ENCODE data around the gene ZNRF4. TPM values are rescaled to one million over a fixed set of nuclear protein-coding genes. Genes with fewer than 3 reads are reported as not detected.

Gene ZNRF4
- total RNA-seq, 2 experiments from 2014 or later = not detected

DNA sequence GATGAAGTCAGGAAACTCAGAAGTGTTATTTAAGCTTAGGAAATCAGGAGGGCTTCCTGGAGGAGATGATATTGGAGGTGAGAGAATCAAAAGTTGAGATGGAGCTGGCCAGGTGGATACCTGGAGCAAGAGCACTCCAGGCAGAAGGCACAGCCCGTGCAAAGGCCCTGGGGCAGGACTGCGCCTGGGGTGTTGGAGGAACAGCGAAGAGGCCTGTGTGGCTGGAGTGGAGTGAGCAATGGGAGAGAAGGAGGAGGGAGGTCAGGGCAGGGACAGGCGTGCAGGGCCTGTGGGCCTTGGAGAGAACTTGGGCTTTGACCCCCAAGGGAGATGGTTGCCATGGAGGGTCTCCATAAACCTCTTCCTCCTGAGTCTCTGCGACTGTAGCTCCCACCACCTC, 42.1 kb downstream of the ZNRF4 start:
- CTCF ChIA-PET = interaction anchor here (0.6 kb wide), 2 partner anchors 10 to 11 kb away, joined by 3 read pairs; no protein-coding TSS in a partner anchor
- POLR2A ChIA-PET = no interaction called here

- CTCF ChIA-PET = interaction anchor here (0.6 kb wide), 1 partner anchor 21 kb away, joined by 3 read pairs; no protein-coding TSS in a partner anchor
Measured at GRCh38 chr19:5498830-5499550, 43.8 kb downstream of the ZNRF4 start.

DNA sequence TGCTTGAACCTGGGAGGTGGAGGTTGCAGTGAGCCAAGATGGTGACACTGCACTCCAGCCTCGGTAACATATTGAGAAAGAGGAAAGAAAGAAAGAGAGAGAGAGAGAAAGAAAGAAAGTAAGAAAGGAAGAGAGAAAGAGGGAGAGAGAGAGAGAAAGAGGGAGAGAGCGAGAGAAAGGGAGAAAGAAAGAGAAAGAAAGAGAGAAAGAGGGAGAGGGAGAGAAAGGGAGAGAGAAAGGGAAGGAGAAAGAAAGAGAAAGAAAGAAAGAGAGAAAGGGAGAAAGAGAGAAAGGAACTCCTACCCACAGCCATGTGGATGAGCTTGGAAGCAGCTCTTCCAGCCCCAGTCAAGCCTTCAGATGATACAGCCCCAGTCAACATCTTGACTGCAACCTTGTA, 46.7 kb downstream of the ZNRF4 start:
- POLR2A ChIA-PET = no interaction called here
- CTCF ChIA-PET = no interaction called here

More at GRCh38 chr19:5498830-5499550, 43.8 kb downstream of the ZNRF4 start:
- POLR2A ChIA-PET = no interaction called here

GRCh38 chr19:5503598-5503997, 48.4 kb downstream of the ZNRF4 start:
- POLR2A ChIA-PET = no interaction called here
- CTCF ChIA-PET = no interaction called here

- ChIA-PET CTCF (no interaction called here), POLR2A (no interaction called here)
Measured at GRCh38 chr19:5504114-5504513, 48.9 kb downstream of the ZNRF4 start.

Other genes with a start within 250 kb of the ZNRF4 start
- 1 to 10 TPM in 1 of 2 experiments, under 1 TPM in 1; 0.93 to 1.3 TPM for gene PTPRS, start 114.6 kb upstream of the ZNRF4 start, total RNA-seq
- gene TINCR, start 112.5 kb downstream of the ZNRF4 start, total RNA-seq = under 1 TPM; 0.27 to 0.48 TPM
- 10 to 100 TPM; 78.5 to 83.6 TPM for gene SAFB2, start 167.4 kb downstream of the ZNRF4 start, total RNA-seq
- 100 to 1,000 TPM; 128 to 129 TPM for gene SAFB, start 167.7 kb downstream of the ZNRF4 start, total RNA-seq
- 10 to 100 TPM; 54.6 to 62.1 TPM for gene MICOS13, start 225.1 kb downstream of the ZNRF4 start, total RNA-seq
- gene HSD11B1L, start 225.6 kb downstream of the ZNRF4 start, total RNA-seq = 1 to 10 TPM; 1.8 to 2.2 TPM
- gene RPL36, start 234.9 kb downstream of the ZNRF4 start, total RNA-seq = 1,000 to 10,000 TPM; 1,455 to 1,458 TPM